SU-DHL-6 (cell line): ENCODE measurements around the gene COL4A2.

ENCODE experiments used
- H2AFZ ChIP-seq: fragments of 200-600 bp; sonication (generic); 2 replicates; pipeline ENCODE4 v1.6.1; 2014; ENCODE audit warnings: low read depth, mild to moderate bottlenecking, moderate library complexity, mixed read lengths, antibody characterized with exemption, low read length; ENCODE audit not compliant: severe bottlenecking
- H3F3A ChIP-seq: fragments of 200-600 bp; shearing (Covaris generic); 2 replicates; pipeline ENCODE4 v1.6.0; 2016; ENCODE audit warnings: antibody characterized with exemption, mild to moderate bottlenecking; ENCODE audit not compliant: insufficient read depth
- H3K27ac ChIP-seq: fragments of 200-600 bp; sonication (generic); 2 replicates; pipeline ENCODE4 v1.5.1; 2016; ENCODE audit warnings: low read depth, mild to moderate bottlenecking, low read length, moderate library complexity, mixed read lengths
- H3K27me3 ChIP-seq: fragments of 200-600 bp; sonication (generic), shearing (Covaris generic); 2 replicates; pipeline ENCODE4 v1.6.0; 2014; ENCODE audit warnings: mild to moderate bottlenecking, low read length
- H3K36me3 ChIP-seq: fragments of 200-600 bp; sonication (generic); 2 replicates; pipeline ENCODE4 v1.6.1; 2014; ENCODE audit warnings: mild to moderate bottlenecking, low read length, mixed read lengths
- H3K4me2 ChIP-seq: fragments of 300-600, 200-600 bp; shearing (Covaris generic), sonication (generic); 2 replicates; pipeline ENCODE4 v1.6.0; 2014; ENCODE audit warnings: low read length, low read depth, mild to moderate bottlenecking; ENCODE audit not compliant: poor library complexity, severe bottlenecking
- H3K4me3 ChIP-seq: fragments of 200-600 bp; sonication (generic); 2 replicates; pipeline ENCODE4 v1.5.1; 2014; ENCODE audit warnings: antibody characterized with exemption, low read length, mild to moderate bottlenecking, mixed read lengths; ENCODE audit not compliant: insufficient read depth, poor library complexity, severe bottlenecking
- H3K79me2 ChIP-seq: fragments of 200-600 bp; sonication (generic); 2 replicates; pipeline ENCODE4 v1.6.1; 2014; ENCODE audit warnings: mild to moderate bottlenecking, low read length, moderate library complexity; ENCODE audit not compliant: insufficient read depth
- H3K9ac ChIP-seq: fragments of 200-600 bp; sonication (generic); 2 replicates; pipeline ENCODE4 v1.7.0; 2014; ENCODE audit warnings: mild to moderate bottlenecking, low read length
- H3K9me2 ChIP-seq: fragments of 200-600 bp; sonication (generic); replicated peaks from 2 replicates; pipeline ENCODE4 v1.6.1; 2014; ENCODE audit warnings: low read length; ENCODE audit not compliant: insufficient read depth
- H3K9me3 ChIP-seq: fragments of 200-600 bp; sonication (generic); 2 replicates; pipeline ENCODE4 v1.6.1; 2014; ENCODE audit warnings: low read length, mixed read lengths; ENCODE audit not compliant: insufficient read depth
- H4K20me1 ChIP-seq: fragments of 200-600 bp; sonication (generic); 2 replicates; pipeline ENCODE4 v1.6.1; 2014; ENCODE audit warnings: low read depth, mild to moderate bottlenecking, antibody characterized with exemption, low read length, moderate library complexity, mixed read lengths
- CTCF ChIP-seq: fragments of 200-600 bp; sonication (generic); IDR thresholded peaks from one replicate; pipeline ENCODE4 v1.5.1; 2017; ENCODE audit warnings: antibody characterized with exemption, mild to moderate bottlenecking, low read length, moderate library complexity; ENCODE audit not compliant: insufficient read depth, poor library complexity, severe bottlenecking
- EZH2phosphoT487 ChIP-seq: fragments of 200-600 bp; sonication (generic), shearing (Covaris generic); conservative IDR thresholded peaks from 2 replicates; pipeline ENCODE4 v1.6.1; 2018; ENCODE audit warnings: mild to moderate bottlenecking, antibody characterized with exemption, low read length, moderate library complexity, mixed read lengths

COL4A2 gene

GRCh38 chr13:110268576-110269185 is 38.4 kb upstream of the COL4A2 start:
- Histone ChIP-seq H3K27me3 (no peaks in the 10 kb centered on the region), H3K27ac (no peak overlapping the region), H3K36me3 (no peaks in the 10 kb centered on the region), H3K4me3 (no peak overlapping the region), H3K79me2 (no peaks in the 10 kb centered on the region), H4K20me1 (no peaks in the 10 kb centered on the region), H3K9ac (no peak overlapping the region), H3K9me2 (no peaks in the 10 kb centered on the region), H3K9me3 (no peaks in the 10 kb centered on the region), H3F3A (no peaks in the 10 kb centered on the region), H2AFZ (no peak overlapping the region), H3K4me2 (no peak overlapping the region)
- no peak for TF ChIP-seq CTCF
- no peak for TF ChIP-seq EZH2phosphoT487

GRCh38 chr13:110269509-110270185 is 37.4 kb upstream of the COL4A2 start:
- Histone ChIP-seq H3K79me2 (no peaks in the 10 kb centered on the region), H2AFZ (no peak overlapping the region), H3K27ac (no peak overlapping the region), H3F3A (no peaks in the 10 kb centered on the region), H3K27me3 (no peaks in the 10 kb centered on the region), H3K4me2 (no peak overlapping the region), H3K9me2 (no peaks in the 10 kb centered on the region), H3K4me3 (no peak overlapping the region), H3K9ac (no peak overlapping the region), H3K9me3 (no peaks in the 10 kb centered on the region), H4K20me1 (no peaks in the 10 kb centered on the region), H3K36me3 (no peaks in the 10 kb centered on the region)
- TF ChIP-seq CTCF (no peak), EZH2phosphoT487 (no peak)

- TF ChIP-seq CTCF (no peak), EZH2phosphoT487 (no peak)
- H4K20me1 ChIP-seq: no peaks in the 10 kb centered on the region
- no peaks in the 10 kb centered on the region for H3K9me2 ChIP-seq
- no peak overlapping the region for H3K4me2 ChIP-seq
- H3F3A ChIP-seq: no peaks in the 10 kb centered on the region
- H3K27me3 ChIP-seq: no peaks in the 10 kb centered on the region
- no peaks in the 10 kb centered on the region for H3K79me2 ChIP-seq
- H3K9ac ChIP-seq: no peak overlapping the region
- H2AFZ ChIP-seq: no peak overlapping the region
- no peak overlapping the region for H3K4me3 ChIP-seq
- H3K27ac ChIP-seq: no peak overlapping the region
- no peaks in the 10 kb centered on the region for H3K36me3 ChIP-seq
- no peaks in the 10 kb centered on the region for H3K9me3 ChIP-seq
These were observed 36.6 kb upstream of the COL4A2 start for GRCh38 chr13:110270507-110270906.
